GM12878 (cell line): ENCODE measurements around the gene PHF3. TPM values are rescaled to one million over a fixed set of nuclear protein-coding genes. Genes with fewer than 3 reads are reported as not detected.

Experiments
- ATAC-seq: fragments of 200-7000 bp; cut with Tn5 transposase; 3 replicates; pipeline ENCODE4 v1.9.1; 2020; ENCODE audit warnings: mild to moderate bottlenecking, moderate library complexity
- BruUV-seq: library from RNA; stranded (reverse); fragments of 400-500 nt; replicated peaks from 2 replicates; lab custom pipeline; 2021; lab: Mats Ljungman, UMichigan
- CTCF ChIA-PET: fragments of 300-600 bp; sonication (Branson Sonifier 250); formaldehyde crosslinking; extraction: SDS; loops from one replicate; lab custom pipeline; 2021; ENCODE audit warnings: inconsistent platforms; lab: Yijun Ruan, JAX
- POLR2A ChIA-PET: fragments of 350-600 bp; formaldehyde crosslinking; extraction: SDS; loops from one replicate; lab custom pipeline; 2021; ENCODE audit warnings: inconsistent platforms; lab: Charles Lee
- RAD21 ChIA-PET: fragments of 300-600 bp; sonication (Branson Sonifier 250); formaldehyde crosslinking; loops from one replicate; lab custom pipeline; 2023; ENCODE audit warnings: antibody characterized with exemption; ENCODE audit not compliant: unreplicated experiment; lab: Charles Lee
- SMC1A ChIA-PET: fragments of 300-600 bp; sonication (Branson Sonifier 250); formaldehyde crosslinking; loops from one replicate; lab custom pipeline; 2023; ENCODE audit not compliant: unreplicated experiment, uncharacterized antibody; lab: Charles Lee
- DNase-seq: peaks from one replicate; pipeline ENCODE4 v3.0.0-alpha.2; 2011; ENCODE audit warnings: low read depth, low spot score
- FAIRE-seq: peaks from 3 replicates; lab custom pipeline; 2011; peaks lifted over from hg19 to GRCh38; lab: Jason Lieb, UNC
- H2AFZ ChIP-seq: 2 replicates; pipeline ENCODE4 v1.6.0; 2011; ENCODE audit warnings: low read depth, low read length, control low read depth; ENCODE audit not compliant: control insufficient read depth
- H3K27ac ChIP-seq: 2 replicates; pipeline ENCODE4 v1.5.1; 2011; ENCODE audit warnings: control low read depth; ENCODE audit not compliant: control insufficient read depth, insufficient read depth
- H3K27me3 ChIP-seq, 2 experiments: replicated peaks in 1 of 2; 2 replicates each; pipeline versions ENCODE4 v1.6.0 to v1.6.1; 2011; ENCODE audit warnings: low read length in 1 of 2; ENCODE audit not compliant: control insufficient read depth in 2 of 2, insufficient read depth in 2 of 2
- H3K36me3 ChIP-seq, 2 experiments: 2 replicates each; pipeline ENCODE4 v1.5.1; 2011; ENCODE audit warnings: low read length in 1 of 2; ENCODE audit not compliant: control insufficient read depth in 2 of 2, insufficient read depth in 2 of 2
- H3K4me1 ChIP-seq: 2 replicates; pipeline ENCODE4 v1.6.1; 2011; ENCODE audit warnings: mild to moderate bottlenecking, low read length, moderate library complexity, mixed read lengths; ENCODE audit not compliant: control insufficient read depth, insufficient read depth
- H3K4me2 ChIP-seq: 2 replicates; pipeline ENCODE4 v1.6.0; 2011; ENCODE audit warnings: control low read depth; ENCODE audit not compliant: control insufficient read depth, insufficient read depth
- H3K4me3 ChIP-seq: fragments of 200-600 bp; sonication (generic); 2 replicates; pipeline ENCODE4 v1.5.1; 2016
- H3K79me2 ChIP-seq: 2 replicates; pipeline ENCODE4 v1.6.0; 2011; ENCODE audit warnings: low read length; ENCODE audit not compliant: control insufficient read depth, insufficient read depth
- H3K9ac ChIP-seq: 2 replicates; pipeline ENCODE4 v1.8.0; 2011; ENCODE audit warnings: low read length, control low read depth, mixed read lengths; ENCODE audit not compliant: control insufficient read depth, insufficient read depth
- H3K9me3 ChIP-seq: replicated peaks from 3 replicates; pipeline ENCODE4 v1.5.1; 2011; ENCODE audit warnings: mild to moderate bottlenecking, low read length; ENCODE audit not compliant: control insufficient read depth, insufficient read depth
- H4K20me1 ChIP-seq: 2 replicates; pipeline ENCODE4 v1.6.0; 2011; ENCODE audit not compliant: control insufficient read depth, insufficient read depth
- ATF3 ChIP-seq: IDR thresholded peaks from 2 replicates; pipeline ENCODE4 v1.6.1; 2011; ENCODE audit warnings: low read depth, mild to moderate bottlenecking, low read length, moderate library complexity, borderline replicate concordance; ENCODE audit errors: extremely low read depth
- BRCA1 ChIP-seq: IDR thresholded peaks from 2 replicates; pipeline ENCODE4 v1.6.1; 2011; ENCODE audit warnings: low read depth, low read length, improper control_type of control experiment
- CHD2 ChIP-seq: IDR thresholded peaks from 2 replicates; pipeline ENCODE4 v1.6.1; 2011; ENCODE audit warnings: low read depth, low read length, improper control_type of control experiment, borderline replicate concordance
- GABPA ChIP-seq: IDR thresholded peaks from 2 replicates; pipeline ENCODE4 v1.6.1; 2014; ENCODE audit warnings: antibody characterized with exemption, low read depth, mild to moderate bottlenecking, inconsistent platforms
- IKZF2 ChIP-seq, 2 experiments: fragments of 450-650 bp; IDR thresholded peaks; 2 replicates each; pipeline ENCODE4 v1.6.1; 2017; ENCODE audit warnings: mild to moderate bottlenecking in 2 of 2, moderate library complexity in 2 of 2
- SREBF1 ChIP-seq: IDR thresholded peaks from 2 replicates; pipeline ENCODE4 v1.6.1; 2012; ENCODE audit warnings: mild to moderate bottlenecking, low read length
- in situ Hi-C: fragments of 300-500 bp; cut with MboI; formaldehyde crosslinking; loops from 9 replicates; pipeline ENCODE4 v1.14.3; 2018; ENCODE audit warnings: mixed read lengths
- intact Hi-C: fragments of 100-400 bp; cut with micrococcal nuclease; formaldehyde crosslinking; loops from one replicate; pipeline ENCODE4 v1.14.2; 2022; ENCODE audit not compliant: unreplicated experiment
- polyA plus RNA-seq, 11 experiments: library from polyadenylated mRNA; depleted of rRNA in 4 of 11; unstranded in 6 of 11; stranded (reverse) in 5 of 11; fragments of >200 nt; fragmentation: Nextera tagmentation in 4 of 11; fragmentation: Illumina TruSeq in 1 of 11; extraction: Ambion mirVana in 4 of 11; extraction: Trizol in 1 of 11; gene quantifications; 1 replicate in 1 of 11; 2 replicates in 10 of 11; pipeline versions ENCODE4 v1.2.1 to v1.2.3, GENCODE V29; 2011 to 2016; ENCODE audit warnings: inconsistent platforms in 2 of 11, missing spikeins in 2 of 11, low read depth in 1 of 11
- total RNA-seq, 4 experiments: library from RNA; depleted of rRNA in 3 of 4; stranded (reverse); fragments of >200 nt in 3 of 4; fragmentation: Illumina TruSeq in 1 of 4; extraction: Trizol in 1 of 4; gene quantifications; 2 replicates each; pipeline versions ENCODE4 v1.2.1 to v1.2.3, GENCODE V29; 2013 to 2021

Gene PHF3
- total and polyA plus RNA-seq, 10 of the 15 experiments (the other 5 are each of a cell fraction or from before 2014, with no cell fraction given): 8.3 to 61.5 (median 26.6) TPM

- in situ Hi-C loops: no loop called here
- SMC1A ChIA-PET: interaction anchor here (2.5 kb wide), 1 partner anchor 10 kb away, joined by 11 read pairs; no protein-coding TSS in a partner anchor
- ATAC-seq: no peak
- H3K27me3 ChIP-seq: no peaks in the 10 kb centered on the region
- TF ChIP-seq GABPA (no peak), IKZF2 (IDR thresholded peaks at IDR 0.05) (no peak)
- TF ChIP-seq, all 136 proteins: peak for 0
- H3K27ac ChIP-seq: no peak overlapping the region
- RAD21 ChIA-PET: interaction anchor here (1.1 kb wide), 1 partner anchor 389 kb away, joined by 3 read pairs; no protein-coding TSS in a partner anchor
- CTCF ChIA-PET: interaction anchor here (1.2 kb wide), 1 partner anchor 16 kb away, joined by 3 read pairs; no protein-coding TSS in a partner anchor
- H3K36me3 ChIP-seq: no peaks in the 10 kb centered on the region
- POLR2A ChIA-PET: no interaction called here
- BruUV-seq: no TSS peak
- DNase-seq: no peak
- FAIRE-seq: no peak
- H3K4me3 ChIP-seq: no peak overlapping the region
- H3K4me2 ChIP-seq: no peak overlapping the region
- no peaks in the 10 kb centered on the region for H4K20me1 ChIP-seq
- H3K9me3 ChIP-seq: no peaks in the 10 kb centered on the region
- no peaks in the 10 kb centered on the region for H3K79me2 ChIP-seq
- H3K4me1 ChIP-seq: no peaks in the 10 kb centered on the region
- no peak overlapping the region for H3K9ac ChIP-seq
- intact Hi-C loops: no loop called here
- no peak overlapping the region for H2AFZ ChIP-seq
Measured at GRCh38 chr6:63742060-63742459, 106.5 kb downstream of the PHF3 start.

- ATAC-seq (no peak), FAIRE-seq (no peak), DNase-seq (no peak)
- Histone ChIP-seq H3K27ac (no peak overlapping the region), H3K79me2 (no peaks in the 10 kb centered on the region), H3K36me3 (no peaks in the 10 kb centered on the region), H3K4me2 (no peak overlapping the region), H4K20me1 (no peaks in the 10 kb centered on the region), H3K4me1 (no peaks in the 10 kb centered on the region), H3K9me3 (no peaks in the 10 kb centered on the region), H3K9ac (no peak overlapping the region), H2AFZ (no peak overlapping the region), H3K27me3 (no peaks in the 10 kb centered on the region), H3K4me3 (no peak overlapping the region)
- ChIA-PET SMC1A (interaction anchor here (0.8 kb wide), 1 partner anchor 31 kb away, joined by 3 read pairs; no protein-coding TSS in a partner anchor), POLR2A (no interaction called here), RAD21 (interaction anchor here (1.1 kb wide), 1 partner anchor 12 kb away, joined by 3 read pairs; no protein-coding TSS in a partner anchor), CTCF (no interaction called here)
- in situ Hi-C loops: no loop called here
- no peak for TF ChIP-seq CHD2
- TF ChIP-seq BRCA1: no peak
- no peak for TF ChIP-seq SREBF1
- TF ChIP-seq ATF3: no peak
- BruUV-seq: no TSS peak
- intact Hi-C loops: no loop called here
Measured at GRCh38 chr6:63743691-63744090, 108.1 kb downstream of the PHF3 start.
